Thyroid gland (tissue), 4 donors: ENCODE measurements around the gene MYCN. TPM values are rescaled to one million over a fixed set of nuclear protein-coding genes. Genes with fewer than 3 reads are reported as not detected.

Experiments used
- DNase-seq, 2 donors: peaks; one replicate each; pipeline ENCODE4 v3.0.0-alpha.2; 2019
- H3K27ac ChIP-seq, 3 donors: fragments of 200-600 bp; sonication (generic); 1 replicate in 2 of 3; 2 replicates in 1 of 3; pipeline ENCODE4 v1.5.1; 2016 to 2019; ENCODE audit warnings: mild to moderate bottlenecking in 1 of 3, moderate library complexity in 1 of 3
- H3K27me3 ChIP-seq: fragments of 200-600 bp; sonication (generic); one replicate; pipeline ENCODE4 v1.5.1; 2019
- H3K36me3 ChIP-seq, 2 donors: fragments of 200-600 bp; sonication (generic); one replicate each; pipeline ENCODE4 v1.5.1; 2016 to 2019
- H3K4me1 ChIP-seq, 2 donors: fragments of 200-600 bp; sonication (generic); one replicate each; pipeline ENCODE4 v1.5.1; 2017 to 2019
- H3K4me3 ChIP-seq, 3 donors: fragments of 200-600 bp; sonication (generic); replicated peaks in 1 of 3; 1 replicate in 2 of 3; 2 replicates in 1 of 3; pipeline ENCODE4 v1.5.1; 2016; ENCODE audit warnings: mild to moderate bottlenecking in 1 of 3
- H3K9me3 ChIP-seq: fragments of 200-600 bp; sonication (generic); one replicate; pipeline ENCODE4 v1.5.1; 2017
- POLR2A ChIP-seq, 2 donors: fragments of 450-650 bp; IDR thresholded peaks; one replicate each; pipeline ENCODE4 v1.6.1; 2017; ENCODE audit warnings: antibody characterized with exemption in 2 of 2, mild to moderate bottlenecking in 2 of 2, moderate library complexity in 1 of 2
- WGBS, 2 donors: methylation state at CpG; one replicate each; pipeline ENCODE4 v1.1.5; 2017; 5-methylcytosine and 5-hydroxymethylcytosine counted together
- intact Hi-C: fragments of 100-400 bp; cut with DNase I; formaldehyde crosslinking; loops from one replicate; pipeline ENCODE4 v1.15.1; 2023
- total RNA-seq, 4 donors: library from RNA; depleted of rRNA; stranded (reverse); fragments of >200 nt; gene quantifications; one replicate each; pipeline ENCODE4 v1.2.3, GENCODE V29; 2016
- TF ChIP-seq, protein P1 (sequence below), 6 experiments: fragments of 200-600 bp in 3 of 6; fragments of 450-650 bp in 3 of 6; sonication (generic) in 3 of 6; IDR thresholded peaks; one replicate each; pipeline ENCODE4 v1.5.1; 2016 to 2019; ENCODE audit warnings: antibody characterized with exemption in 6 of 6, mild to moderate bottlenecking in 2 of 6, inconsistent platforms in 1 of 6, moderate library complexity in 1 of 6

The MYCN gene
- total RNA-seq, 4 donors from 2014 or later: 5.9 to 13.3 (median 10.1) TPM

DNA sequence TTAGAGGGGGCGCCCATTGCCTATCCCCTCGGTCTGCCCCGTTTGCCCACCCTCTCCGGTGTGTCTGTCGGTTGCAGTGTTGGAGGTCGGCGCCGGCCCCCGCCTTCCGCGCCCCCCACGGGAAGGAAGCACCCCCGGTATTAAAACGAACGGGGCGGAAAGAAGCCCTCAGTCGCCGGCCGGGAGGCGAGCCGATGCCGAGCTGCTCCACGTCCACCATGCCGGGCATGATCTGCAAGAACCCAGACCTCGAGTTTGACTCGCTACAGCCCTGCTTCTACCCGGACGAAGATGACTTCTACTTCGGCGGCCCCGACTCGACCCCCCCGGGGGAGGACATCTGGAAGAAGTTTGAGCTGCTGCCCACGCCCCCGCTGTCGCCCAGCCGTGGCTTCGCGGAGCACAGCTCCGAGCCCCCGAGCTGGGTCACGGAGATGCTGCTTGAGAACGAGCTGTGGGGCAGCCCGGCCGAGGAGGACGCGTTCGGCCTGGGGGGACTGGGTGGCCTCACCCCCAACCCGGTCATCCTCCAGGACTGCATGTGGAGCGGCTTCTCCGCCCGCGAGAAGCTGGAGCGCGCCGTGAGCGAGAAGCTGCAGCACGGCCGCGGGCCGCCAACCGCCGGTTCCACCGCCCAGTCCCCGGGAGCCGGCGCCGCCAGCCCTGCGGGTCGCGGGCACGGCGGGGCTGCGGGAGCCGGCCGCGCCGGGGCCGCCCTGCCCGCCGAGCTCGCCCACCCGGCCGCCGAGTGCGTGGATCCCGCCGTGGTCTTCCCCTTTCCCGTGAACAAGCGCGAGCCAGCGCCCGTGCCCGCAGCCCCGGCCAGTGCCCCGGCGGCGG is 1.7 kb downstream of the MYCN start:
- WGBS, 2 donors: 0% methylated on average over 16 of the region's 98 CpGs; no CpG with 5 or more reads in 1 of the 2 donors
- Histone ChIP-seq H3K4me1 (peaks cover 17 to 37% of the 10 kb centered on the region in 2 donors), H3K4me3 (peak overlapping the region; percentile 38 to 66 (median 51)), H3K27me3 (no peaks in the 10 kb centered on the region), H3K27ac (peak overlapping the region in 2 of 3 donors; percentile 27 to 85), H3K36me3 (peaks cover 0 to 9% of the 10 kb centered on the region in 2 donors), H3K9me3 (no peaks in the 10 kb centered on the region)
- peak; percentile 41 to 43 for DNase-seq
- TF ChIP-seq, protein P1, sequence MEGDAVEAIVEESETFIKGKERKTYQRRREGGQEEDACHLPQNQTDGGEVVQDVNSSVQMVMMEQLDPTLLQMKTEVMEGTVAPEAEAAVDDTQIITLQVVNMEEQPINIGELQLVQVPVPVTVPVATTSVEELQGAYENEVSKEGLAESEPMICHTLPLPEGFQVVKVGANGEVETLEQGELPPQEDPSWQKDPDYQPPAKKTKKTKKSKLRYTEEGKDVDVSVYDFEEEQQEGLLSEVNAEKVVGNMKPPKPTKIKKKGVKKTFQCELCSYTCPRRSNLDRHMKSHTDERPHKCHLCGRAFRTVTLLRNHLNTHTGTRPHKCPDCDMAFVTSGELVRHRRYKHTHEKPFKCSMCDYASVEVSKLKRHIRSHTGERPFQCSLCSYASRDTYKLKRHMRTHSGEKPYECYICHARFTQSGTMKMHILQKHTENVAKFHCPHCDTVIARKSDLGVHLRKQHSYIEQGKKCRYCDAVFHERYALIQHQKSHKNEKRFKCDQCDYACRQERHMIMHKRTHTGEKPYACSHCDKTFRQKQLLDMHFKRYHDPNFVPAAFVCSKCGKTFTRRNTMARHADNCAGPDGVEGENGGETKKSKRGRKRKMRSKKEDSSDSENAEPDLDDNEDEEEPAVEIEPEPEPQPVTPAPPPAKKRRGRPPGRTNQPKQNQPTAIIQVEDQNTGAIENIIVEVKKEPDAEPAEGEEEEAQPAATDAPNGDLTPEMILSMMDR (IDR thresholded peaks at IDR 0.05): no peak
- TF ChIP-seq POLR2A (IDR thresholded peaks at IDR 0.05): peak in 1 of 2 donors; percentile 44
- intact Hi-C loops: loop anchor here (5.0 to 10.0 kb wide), 3 partner anchors 73 to 340 kb away; no protein-coding TSS in a partner anchor

DNA sequence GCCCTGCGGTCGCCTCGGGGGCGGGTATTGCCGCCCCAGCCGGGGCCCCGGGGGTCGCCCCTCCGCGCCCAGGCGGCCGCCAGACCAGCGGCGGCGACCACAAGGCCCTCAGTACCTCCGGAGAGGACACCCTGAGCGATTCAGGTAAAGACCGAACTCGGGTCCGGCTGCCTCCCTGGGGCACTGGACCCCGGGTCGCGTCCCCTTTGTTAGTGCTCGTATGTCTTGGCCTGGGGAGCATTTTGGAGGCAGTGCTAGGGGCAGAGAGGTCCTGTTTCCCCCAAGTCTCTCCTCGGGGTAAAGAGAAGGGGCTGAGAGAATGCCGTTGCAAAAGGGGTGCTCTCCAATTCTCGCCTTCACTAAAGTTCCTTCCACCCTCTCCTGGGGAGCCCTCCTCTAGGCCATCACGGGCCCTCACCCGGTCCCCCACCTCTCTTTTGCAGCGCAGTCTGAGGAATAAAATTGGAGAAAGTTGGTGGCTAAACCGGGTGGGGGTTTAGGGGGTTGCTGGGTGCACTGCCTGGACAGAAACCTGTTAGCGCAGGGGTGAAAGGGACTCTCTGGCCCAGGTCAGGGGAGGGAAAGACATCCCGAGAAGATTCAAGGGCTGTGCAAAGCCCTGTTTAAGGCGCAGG is 2.5 kb downstream of the MYCN start:
- intact Hi-C loops: loop anchor here (5.0 to 10.0 kb wide), 3 partner anchors 72 to 339 kb away; no protein-coding TSS in a partner anchor
- no peak for TF ChIP-seq POLR2A (IDR thresholded peaks at IDR 0.05)
- TF ChIP-seq, protein P1 (IDR thresholded peaks at IDR 0.05): no peak
- DNase-seq: peak in 1 of 2 donors; percentile 10
- 16 to 22% methylated on average over 14 to 15 of the region's 34 CpGs for WGBS, 2 donors
- no peaks in the 10 kb centered on the region for H3K27me3 ChIP-seq
- H3K36me3 ChIP-seq: peaks cover 0 to 9% of the 10 kb centered on the region in 2 donors
- peaks cover 17 to 37% of the 10 kb centered on the region in 2 donors for H3K4me1 ChIP-seq
- H3K27ac ChIP-seq: peak overlapping the region; percentile 65 to 85 (median 71)
- H3K4me3 ChIP-seq: peak overlapping the region in 2 of 3 donors; percentile 28 to 38
- no peaks in the 10 kb centered on the region for H3K9me3 ChIP-seq

DNA sequence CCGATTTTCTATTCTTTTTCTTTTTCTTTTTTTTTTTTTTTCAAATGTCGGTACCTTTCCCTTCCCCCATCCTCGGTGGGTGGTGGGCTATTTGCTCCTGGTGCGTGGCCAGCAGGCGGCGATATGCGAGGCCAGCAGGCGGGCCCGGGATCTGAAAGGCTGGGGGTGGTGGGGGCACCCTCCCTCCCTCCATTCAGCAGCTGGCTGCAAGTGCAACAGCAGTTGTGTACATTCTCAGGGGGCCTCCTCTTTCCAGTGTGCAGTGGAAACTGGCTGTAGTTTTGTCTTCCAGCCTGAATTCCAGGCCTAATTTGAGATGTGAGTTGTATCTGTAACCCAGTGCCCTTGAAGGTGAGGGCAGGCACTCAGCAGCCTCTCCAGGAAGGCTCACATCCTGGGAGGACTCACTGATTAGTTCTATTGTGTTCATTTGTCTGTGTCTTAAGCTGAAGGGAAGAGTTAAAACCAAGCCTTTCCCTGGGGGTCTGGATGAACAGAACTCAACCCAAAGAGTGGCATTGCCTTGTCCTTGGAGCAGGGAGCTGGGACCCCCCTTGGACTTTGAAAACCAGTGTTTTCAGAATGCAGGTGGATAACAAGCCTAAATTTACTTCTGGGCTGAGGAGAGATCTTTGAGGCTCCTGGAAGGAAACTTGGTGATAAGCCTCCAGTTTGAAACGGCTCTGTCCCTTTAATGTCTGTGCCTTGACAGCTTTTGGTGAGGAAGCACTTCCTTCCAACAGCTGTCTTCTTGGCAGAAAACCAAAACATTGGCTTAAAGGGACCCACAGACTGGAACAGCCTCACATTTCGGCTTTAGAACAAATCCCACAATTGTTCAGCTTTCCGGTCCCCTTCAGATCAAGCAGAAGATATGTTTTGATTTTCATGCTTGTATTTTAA is 3.3 kb downstream of the MYCN start:
- peak; percentile 67 to 74 for DNase-seq
- H3K27ac ChIP-seq: peak overlapping the region; percentile 65 to 85 (median 71)

DNA sequence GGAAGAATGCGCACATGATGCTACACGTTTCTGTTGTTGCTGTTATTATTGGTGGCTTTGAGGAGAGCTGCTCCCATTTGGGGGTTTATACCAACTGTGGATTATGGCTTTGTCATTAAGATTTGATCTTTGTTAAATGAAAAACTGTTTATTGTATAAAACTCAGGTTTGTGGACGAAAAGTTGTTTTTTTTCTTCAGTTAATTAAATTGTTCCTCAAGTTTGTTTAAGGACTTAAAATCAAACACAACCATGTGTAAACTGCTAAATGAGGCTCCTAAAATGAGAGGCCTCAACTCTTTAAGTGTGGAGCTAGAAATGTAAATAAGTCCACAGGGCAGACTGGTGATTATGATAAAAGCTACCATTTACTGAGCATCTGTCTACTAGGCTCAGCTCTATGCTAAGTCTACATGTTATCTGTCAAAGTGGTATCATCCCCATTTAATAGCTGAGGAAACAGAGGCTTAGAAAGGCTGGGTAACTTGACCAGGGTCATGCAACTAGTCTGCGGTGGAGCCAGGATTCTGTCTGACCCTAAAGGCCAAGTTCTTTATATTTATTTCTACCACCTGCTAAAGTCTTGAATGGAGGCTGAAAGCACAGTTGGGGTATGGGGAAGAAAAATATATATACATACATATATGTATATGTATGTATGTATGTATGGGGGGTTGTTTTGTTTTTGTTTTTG is 4.1 kb downstream of the MYCN start:
- no peak overlapping the region for H3K4me3 ChIP-seq
- H3K9me3 ChIP-seq: no peaks in the 10 kb centered on the region
- DNase-seq: no peak
- H3K27ac ChIP-seq: peak overlapping the region in 2 of 3 donors; percentile 37 to 65
- H3K27me3 ChIP-seq: no peaks in the 10 kb centered on the region
- intact Hi-C loops: loop anchor here (5.0 to 10.0 kb wide), 3 partner anchors 70 to 338 kb away; no protein-coding TSS in a partner anchor
- 61 to 64% methylated on average over 4 of the region's 4 CpGs for WGBS, 2 donors
- H3K36me3 ChIP-seq: peaks cover 0 to 9% of the 10 kb centered on the region in 2 donors
- TF ChIP-seq POLR2A (IDR thresholded peaks at IDR 0.05): no peak
- TF ChIP-seq, protein P1 (IDR thresholded peaks at IDR 0.05): no peak
- peaks cover 17 to 34% of the 10 kb centered on the region in 2 donors for H3K4me1 ChIP-seq

More for the DNA sequence above, 3.3 kb downstream of the MYCN start:
- H3K36me3 ChIP-seq: peaks cover 0 to 9% of the 10 kb centered on the region in 2 donors
- no peak for TF ChIP-seq POLR2A (IDR thresholded peaks at IDR 0.05)
- TF ChIP-seq, protein P1 (IDR thresholded peaks at IDR 0.05): peak; percentile 23 to 80 (median 54)
- 9% methylated on average over 12 of the region's 12 CpGs for WGBS, 2 donors
- no peak overlapping the region for H3K4me3 ChIP-seq
- H3K9me3 ChIP-seq: no peaks in the 10 kb centered on the region
- no peaks in the 10 kb centered on the region for H3K27me3 ChIP-seq
- intact Hi-C loops: loop anchor here (5.0 to 10.0 kb wide), 3 partner anchors 71 to 339 kb away; no protein-coding TSS in a partner anchor
- peaks cover 17 to 37% of the 10 kb centered on the region in 2 donors for H3K4me1 ChIP-seq
